Subcutaneous adipose tissue (tissue), 4 donors: ENCODE data around the gene SSUH2. TPM values are rescaled to one million over a fixed set of nuclear protein-coding genes. Genes with fewer than 3 reads are reported as not detected.

Experiments
- CTCF ChIP-seq: fragments of 450-650 bp; IDR thresholded peaks from one replicate; pipeline ENCODE4 v1.5.1; 2016; ENCODE audit warnings: low read depth, mild to moderate bottlenecking, control low read depth, antibody characterized with exemption, moderate library complexity
- total RNA-seq, 4 donors: library from RNA; depleted of rRNA; stranded (reverse); fragments of >200 nt; gene quantifications; one replicate each; pipeline ENCODE4 v1.1.0, GENCODE V29; 2016

The SSUH2 gene
- total RNA-seq, 4 donors from 2014 or later, result 0.98 to 2.1 TPM; not detected in 2

GRCh38 chr3:8606701-8607231 lies 37.8 kb downstream of the SSUH2 start:
- TF ChIP-seq CTCF, result no peak

GRCh38 chr3:8604988-8605387 lies 39.6 kb downstream of the SSUH2 start:
- TF ChIP-seq CTCF, result no peak

GRCh38 chr3:8604006-8604405 lies 40.6 kb downstream of the SSUH2 start:
- no peak for TF ChIP-seq CTCF

- no peak for TF ChIP-seq CTCF
Measured at GRCh38 chr3:8603115-8603710, 41.4 kb downstream of the SSUH2 start.

- TF ChIP-seq CTCF, result no peak
Measured at GRCh38 chr3:8600457-8600856, 44.1 kb downstream of the SSUH2 start.

- TF ChIP-seq CTCF, result no peak
Measured at GRCh38 chr3:8599146-8599545, 45.5 kb downstream of the SSUH2 start.

GRCh38 chr3:8597219-8597853 lies 47.3 kb downstream of the SSUH2 start:
- no peak for TF ChIP-seq CTCF
